22Rv1 (cell line): Measurements from ENCODE around the gene INSYN2B.

ENCODE experiments used
- CTCF ChIP-seq: fragments of 450-650 bp; IDR thresholded peaks from 2 replicates; pipeline ENCODE4 v1.5.1; 2017; ENCODE audit warnings: mild to moderate bottlenecking
- ZFX ChIP-seq: fragments of 450-650 bp; IDR thresholded peaks from 2 replicates; pipeline ENCODE4 v1.6.1; 2017; ENCODE audit warnings: antibody characterized with exemption, borderline replicate concordance

- TF ChIP-seq CTCF: no peak
- TF ChIP-seq ZFX: no peak
Measured at GRCh38 chr5:169988947-169989346, 8.7 kb upstream of the INSYN2B start.
